Endothelial cell of umbilical vein (primary cell): ENCODE measurements around the gene HEYL. TPM values are rescaled to one million over a fixed set of nuclear protein-coding genes. Genes with fewer than 3 reads are reported as not detected.

ENCODE experiments used
- BruUV-seq: library from RNA; stranded (reverse); fragments of 400-500 nt; replicated peaks from 2 replicates; lab custom pipeline; 2021; lab: Mats Ljungman, UMichigan
- CTCF ChIA-PET: fragments of 300-600, 350-600 bp; sonication (Branson Sonifier 250); formaldehyde crosslinking; loops from one replicate; lab custom pipeline; 2021; ENCODE audit warnings: antibody characterized with exemption, inconsistent platforms; lab: Charles Lee
- POLR2A ChIA-PET: fragments of 300-600, 350-600 bp; sonication (Branson Sonifier 250); formaldehyde crosslinking; loops from one replicate; lab custom pipeline; 2021; ENCODE audit warnings: antibody characterized with exemption, inconsistent platforms; lab: Charles Lee
- DNase-seq: peaks from one replicate; pipeline ENCODE4 v3.0.0-alpha.2; 2011; ENCODE audit warnings: low read depth, low spot score
- FAIRE-seq: peaks from 2 replicates; lab custom pipeline; 2011; peaks lifted over from hg19 to GRCh38; lab: Jason Lieb, UNC
- H2AFZ ChIP-seq: 2 replicates; pipeline ENCODE4 v1.6.0; 2012; ENCODE audit warnings: low read depth, low read length, control low read depth, inconsistent platforms
- H3K27ac ChIP-seq: 2 replicates; pipeline ENCODE4 v1.5.1; 2011; ENCODE audit warnings: low read depth, mild to moderate bottlenecking, control low read depth, low read length, moderate library complexity; ENCODE audit not compliant: insufficient read depth
- H3K27me3 ChIP-seq, 2 experiments: 2 replicates each; pipeline versions ENCODE4 v1.6.0 to v1.6.1; 2011; ENCODE audit warnings: low read length in 2 of 2, mixed read lengths in 1 of 2; ENCODE audit not compliant: control insufficient read depth in 2 of 2, insufficient read depth in 2 of 2
- H3K36me3 ChIP-seq, 2 experiments: 2 replicates in 1 of 2; 3 replicates in 1 of 2; pipeline ENCODE4 v1.5.1; 2011; ENCODE audit warnings: low read length in 2 of 2, mild to moderate bottlenecking in 1 of 2, moderate library complexity in 1 of 2; ENCODE audit not compliant: control insufficient read depth in 2 of 2, insufficient read depth in 2 of 2; ENCODE audit errors: extremely low read depth in 1 of 2
- H3K4me1 ChIP-seq: 3 replicates; pipeline ENCODE4 v1.5.1; 2011; ENCODE audit warnings: mild to moderate bottlenecking, low read length; ENCODE audit not compliant: control insufficient read depth, insufficient read depth; ENCODE audit errors: extremely low read depth
- H3K4me2 ChIP-seq: 2 replicates; pipeline ENCODE4 v1.6.1; 2011; ENCODE audit warnings: low read length, control low read depth, mixed read lengths; ENCODE audit not compliant: insufficient read depth
- H3K4me3 ChIP-seq, 3 experiments: fragments of 200-600 bp in 1 of 3; sonication (generic), shearing (Covaris generic) in 1 of 3; replicated peaks in 1 of 3; 2 replicates each; pipeline ENCODE4 v1.5.1; 2011 to 2016; ENCODE audit warnings: control low read depth in 3 of 3, low read length in 3 of 3, mild to moderate bottlenecking in 2 of 3, inconsistent platforms in 1 of 3, low read depth in 1 of 3, moderate library complexity in 1 of 3; ENCODE audit not compliant: insufficient read depth in 1 of 3
- H3K79me2 ChIP-seq: 2 replicates; pipeline ENCODE4 v1.6.0; 2012; ENCODE audit warnings: low read length, inconsistent platforms; ENCODE audit not compliant: control insufficient read depth, insufficient read depth
- H3K9ac ChIP-seq: replicated peaks from 2 replicates; pipeline ENCODE3; 2011; ENCODE audit warnings: low read length, control low read depth; ENCODE audit not compliant: insufficient read depth; ENCODE audit errors: extremely low read depth
- H3K9me1 ChIP-seq: replicated peaks from 3 replicates; pipeline ENCODE4 v1.6.0; 2011; ENCODE audit warnings: mild to moderate bottlenecking, low read length; ENCODE audit not compliant: control insufficient read depth, insufficient read depth; ENCODE audit errors: extremely low read depth
- H3K9me3 ChIP-seq: replicated peaks from 2 replicates; pipeline ENCODE4 v1.5.1; 2012; ENCODE audit warnings: low read length, inconsistent platforms; ENCODE audit not compliant: control insufficient read depth, insufficient read depth
- H4K20me1 ChIP-seq: replicated peaks from 2 replicates; pipeline ENCODE3; 2011; ENCODE audit warnings: mild to moderate bottlenecking, low read length; ENCODE audit not compliant: control insufficient read depth, insufficient read depth; ENCODE audit errors: extremely low read depth
- EZH2 ChIP-seq: IDR thresholded peaks from 2 replicates; pipeline ENCODE4 v1.6.1; 2012; ENCODE audit warnings: borderline replicate concordance, low read depth, mild to moderate bottlenecking, moderate library complexity, low read length, inconsistent platforms; ENCODE audit not compliant: severe bottlenecking
- FOS ChIP-seq: IDR thresholded peaks from 2 replicates; pipeline ENCODE4 v1.6.1; 2011; ENCODE audit warnings: mild to moderate bottlenecking, low read length, moderate library complexity, borderline replicate concordance; ENCODE audit not compliant: insufficient read depth
- GATA2 ChIP-seq: IDR thresholded peaks from 2 replicates; pipeline ENCODE4 v1.7.0; 2011; ENCODE audit warnings: low read depth, mild to moderate bottlenecking, moderate library complexity, mixed read lengths, low read length; ENCODE audit not compliant: insufficient read length, insufficient read depth
- JUN ChIP-seq: IDR thresholded peaks from 2 replicates; pipeline ENCODE4 v1.6.1; 2011; ENCODE audit warnings: borderline replicate concordance, low read depth; ENCODE audit not compliant: insufficient read length, insufficient read depth
- MYC ChIP-seq: IDR thresholded peaks from one replicate; pipeline ENCODE4 v1.6.1; 2011; ENCODE audit warnings: mild to moderate bottlenecking, low read depth, low read length
- POLR2A ChIP-seq: IDR thresholded peaks from 2 replicates; pipeline ENCODE4 v1.6.1; 2012; ENCODE audit warnings: low read depth, mild to moderate bottlenecking, control low read depth, low read length
- POLR2AphosphoS5 ChIP-seq: IDR thresholded peaks from 2 replicates; pipeline ENCODE4 v1.6.1; 2012; ENCODE audit warnings: low read depth, mild to moderate bottlenecking, control low read depth, low read length, moderate library complexity; ENCODE audit not compliant: insufficient read depth
- dilution Hi-C: fragments of 300-500 bp; cut with MboI; formaldehyde crosslinking; loops from one replicate; pipeline ENCODE4 v1.15.0; 2019; ENCODE audit warnings: low sequenced_read_pairs; ENCODE audit not compliant: extremely low pct_ligation_motif_present
- intact Hi-C: fragments of 100-400 bp; cut with micrococcal nuclease; formaldehyde crosslinking; loops from one replicate; pipeline ENCODE4 v1.10.0; 2022
- polyA plus RNA-seq, 4 experiments: library from polyadenylated mRNA; depleted of rRNA in 3 of 4; stranded (reverse) in 3 of 4; unstranded in 1 of 4; fragments of >200 nt; gene quantifications; 2 replicates each; pipeline versions ENCODE4 v1.2.1 to v1.2.3, GENCODE V29; 2011 to 2012; ENCODE audit warnings: missing spikeins in 1 of 4
- total RNA-seq: library from RNA; stranded (reverse); gene quantifications from 2 replicates; pipeline ENCODE4 v1.2.3, GENCODE V29; 2021
- TF ChIP-seq, protein P1 (sequence below), 2 donors: IDR thresholded peaks; 1 replicate in 1 of 2; 2 replicates in 1 of 2; pipeline ENCODE4 v1.5.1; 2011; ENCODE audit warnings: low read length in 2 of 2, mild to moderate bottlenecking in 2 of 2, moderate library complexity in 2 of 2, control low read depth in 1 of 2, inconsistent platforms in 1 of 2, low read depth in 1 of 2; ENCODE audit not compliant: insufficient read depth in 1 of 2; ENCODE audit errors: extremely low read depth in 1 of 2
- TF ChIP-seq, protein P2 (sequence below): IDR thresholded peaks from 2 replicates; pipeline ENCODE4 v1.6.1; 2011; ENCODE audit not compliant: insufficient read depth, insufficient read length

The HEYL gene
- total and polyA plus RNA-seq, 2 donors (not counting 3 experiments of a cell fraction or from before 2014, with no cell fraction given): not detected

DNA sequence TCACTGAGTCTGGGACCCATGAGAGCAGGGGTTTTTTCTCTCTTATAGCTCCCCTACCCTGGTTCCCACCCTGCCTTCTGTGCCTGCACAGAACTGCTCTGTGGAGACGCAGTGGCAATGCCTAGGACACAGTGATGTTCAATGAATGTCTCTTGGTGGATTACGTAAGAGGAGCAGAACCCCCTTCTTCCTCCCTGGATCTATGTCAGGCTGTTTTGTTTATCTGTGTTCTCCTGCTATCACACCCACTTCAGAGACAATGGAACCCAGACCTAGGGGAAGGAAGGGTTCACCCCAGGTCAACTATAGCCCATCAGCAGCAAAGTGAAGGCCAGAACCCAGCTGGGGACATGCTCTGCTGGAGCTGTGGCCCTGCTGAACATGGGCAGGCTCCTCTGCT is 49.8 kb upstream of the HEYL start:
- Histone ChIP-seq H3K27ac (no peak overlapping the region), H3K9ac (no peak overlapping the region), H3K9me3 (no peaks in the 10 kb centered on the region), H3K79me2 (no peaks in the 10 kb centered on the region), H3K36me3 (no peaks in the 10 kb centered on the region), H3K27me3 (peaks cover 67 to 72% of the 10 kb centered on the region in 2 experiments), H3K4me1 (no peaks in the 10 kb centered on the region), H3K4me3 (no peak overlapping the region), H3K4me2 (no peak overlapping the region), H4K20me1 (no peaks in the 10 kb centered on the region), H2AFZ (no peak overlapping the region), H3K9me1 (no peaks in the 10 kb centered on the region)
- FAIRE-seq: no peak
- intact Hi-C loops: no loop called here
- dilution Hi-C loops: no loop called here
- no TSS peak for BruUV-seq
- DNase-seq: no peak
- ChIA-PET POLR2A (no interaction called here), CTCF (no interaction called here)
- TF ChIP-seq, protein P1, sequence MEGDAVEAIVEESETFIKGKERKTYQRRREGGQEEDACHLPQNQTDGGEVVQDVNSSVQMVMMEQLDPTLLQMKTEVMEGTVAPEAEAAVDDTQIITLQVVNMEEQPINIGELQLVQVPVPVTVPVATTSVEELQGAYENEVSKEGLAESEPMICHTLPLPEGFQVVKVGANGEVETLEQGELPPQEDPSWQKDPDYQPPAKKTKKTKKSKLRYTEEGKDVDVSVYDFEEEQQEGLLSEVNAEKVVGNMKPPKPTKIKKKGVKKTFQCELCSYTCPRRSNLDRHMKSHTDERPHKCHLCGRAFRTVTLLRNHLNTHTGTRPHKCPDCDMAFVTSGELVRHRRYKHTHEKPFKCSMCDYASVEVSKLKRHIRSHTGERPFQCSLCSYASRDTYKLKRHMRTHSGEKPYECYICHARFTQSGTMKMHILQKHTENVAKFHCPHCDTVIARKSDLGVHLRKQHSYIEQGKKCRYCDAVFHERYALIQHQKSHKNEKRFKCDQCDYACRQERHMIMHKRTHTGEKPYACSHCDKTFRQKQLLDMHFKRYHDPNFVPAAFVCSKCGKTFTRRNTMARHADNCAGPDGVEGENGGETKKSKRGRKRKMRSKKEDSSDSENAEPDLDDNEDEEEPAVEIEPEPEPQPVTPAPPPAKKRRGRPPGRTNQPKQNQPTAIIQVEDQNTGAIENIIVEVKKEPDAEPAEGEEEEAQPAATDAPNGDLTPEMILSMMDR (IDR thresholded peaks at IDR 0.05; ENCODE audit: extremely low read depth in 1 of 2, insufficient read depth in 1 of 2, low read depth in 1 of 2, low read length in 2 of 2): no peak
- TF ChIP-seq, protein P2, sequence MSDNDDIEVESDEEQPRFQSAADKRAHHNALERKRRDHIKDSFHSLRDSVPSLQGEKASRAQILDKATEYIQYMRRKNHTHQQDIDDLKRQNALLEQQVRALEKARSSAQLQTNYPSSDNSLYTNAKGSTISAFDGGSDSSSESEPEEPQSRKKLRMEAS: no peak
- no peak for TF ChIP-seq JUN

DNA sequence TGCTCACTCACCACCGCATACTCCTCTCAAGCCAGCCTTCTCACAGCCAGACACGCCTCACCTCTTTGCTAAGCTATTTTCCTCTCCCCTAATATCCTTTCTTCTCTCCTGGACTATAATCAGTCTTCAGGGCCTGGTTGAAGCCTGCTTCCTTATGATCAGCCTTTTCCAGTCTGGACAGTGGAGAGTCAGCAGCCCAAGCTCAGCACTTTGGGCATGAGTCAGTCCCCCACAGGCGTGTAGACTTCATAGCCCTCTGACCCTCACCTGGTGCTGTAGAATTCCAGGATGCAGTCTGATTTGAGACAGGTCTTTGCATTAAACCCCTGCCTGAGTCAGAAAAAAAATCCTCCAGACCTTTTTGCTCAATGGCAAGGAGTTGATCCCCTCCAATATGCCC is 49.3 kb upstream of the HEYL start:
- POLR2A ChIA-PET: no interaction called here
- Histone ChIP-seq H3K9me3 (no peaks in the 10 kb centered on the region), H3K4me1 (no peaks in the 10 kb centered on the region), H3K9ac (no peak overlapping the region), H3K4me3 (no peak overlapping the region), H3K27me3 (peaks cover 69 to 71% of the 10 kb centered on the region in 2 experiments), H3K79me2 (no peaks in the 10 kb centered on the region), H3K4me2 (no peak overlapping the region), H3K9me1 (no peaks in the 10 kb centered on the region), H3K27ac (no peak overlapping the region), H2AFZ (no peak overlapping the region), H4K20me1 (no peaks in the 10 kb centered on the region), H3K36me3 (no peaks in the 10 kb centered on the region)
- BruUV-seq: no TSS peak
- intact Hi-C loops: no loop called here
- FAIRE-seq (no peak), DNase-seq (no peak)
- CTCF ChIA-PET: no interaction called here
- TF ChIP-seq, protein P1 (IDR thresholded peaks at IDR 0.05; ENCODE audit: extremely low read depth in 1 of 2, insufficient read depth in 1 of 2, low read depth in 1 of 2, low read length in 2 of 2): no peak
- no peak for TF ChIP-seq EZH2
- TF ChIP-seq GATA2: no peak
- no peak for TF ChIP-seq JUN
- no peak for TF ChIP-seq FOS
- TF ChIP-seq POLR2A: no peak
- TF ChIP-seq POLR2AphosphoS5: no peak
- TF ChIP-seq, protein P2: no peak
- no peak for TF ChIP-seq MYC
- dilution Hi-C loops: no loop called here
